Stimulated activated naive CD4-positive, alpha-beta T cell treated with Interleukin-2 at 50 U/mL for 16 hours (primary cell): ENCODE measurements around the gene NCKAP5L.

Experiments
- DNase-seq: peaks from one replicate; lab custom pipeline; 2025; lab: John Stamatoyannopoulos, UW

NCKAP5L gene

GRCh38 chr12:49823350-49823749 lies 4.9 kb downstream of the NCKAP5L start:
- no peak for DNase-seq

GRCh38 chr12:49821373-49822287 lies 6.6 kb downstream of the NCKAP5L start:
- DNase-seq, result no peak

- DNase-seq, result no peak
Measured at GRCh38 chr12:49819786-49820185, 8.4 kb downstream of the NCKAP5L start.

GRCh38 chr12:49818241-49818895 lies 9.8 kb downstream of the NCKAP5L start:
- DNase-seq, result no peak

GRCh38 chr12:49813131-49813530 lies 15.1 kb downstream of the NCKAP5L start:
- DNase-seq, result no peak

GRCh38 chr12:49811961-49812401 lies 16.2 kb downstream of the NCKAP5L start:
- no peak for DNase-seq

- DNase-seq, result no peak
Measured at GRCh38 chr12:49811136-49811535, 17.1 kb downstream of the NCKAP5L start.

- DNase-seq, result no peak
Measured at GRCh38 chr12:49809906-49810389, 18.3 kb downstream of the NCKAP5L start.

- DNase-seq, result no peak
Measured at GRCh38 chr12:49809381-49809905, 18.8 kb downstream of the NCKAP5L start.

- no peak for DNase-seq
Measured at GRCh38 chr12:49808686-49809380, 19.4 kb downstream of the NCKAP5L start.

GRCh38 chr12:49807991-49808580 lies 20.1 kb downstream of the NCKAP5L start:
- DNase-seq, result no peak

GRCh38 chr12:49806877-49807276 lies 21.3 kb downstream of the NCKAP5L start:
- no peak for DNase-seq

GRCh38 chr12:49806321-49806813 lies 21.8 kb downstream of the NCKAP5L start:
- DNase-seq, result no peak

GRCh38 chr12:49805409-49805808 lies 22.8 kb downstream of the NCKAP5L start:
- no peak for DNase-seq

- no peak for DNase-seq
Measured at GRCh38 chr12:49804821-49805220, 23.4 kb downstream of the NCKAP5L start.

GRCh38 chr12:49803693-49804450 lies 24.3 kb downstream of the NCKAP5L start:
- no peak for DNase-seq

- no peak for DNase-seq
Measured at GRCh38 chr12:49801141-49802063, 26.8 kb downstream of the NCKAP5L start.

- DNase-seq, result no peak
Measured at GRCh38 chr12:49800421-49801140, 27.6 kb downstream of the NCKAP5L start.

- DNase-seq, result no peak
Measured at GRCh38 chr12:49798934-49799333, 29.3 kb downstream of the NCKAP5L start.
